CD4-positive, alpha-beta T cell treated with Interleukin-6 at 100 ng/mL for 8 hours (primary cell): Measurements from ENCODE around the gene PSME3.

Source experiments
- DNase-seq: peaks from one replicate; pipeline ENCODE4 v3.0.0-alpha.2; 2020; ENCODE audit warnings: mixed read lengths, low spot score

Gene PSME3

GRCh38 chr17:42817866-42818265, 15.3 kb upstream of the PSME3 start:
- no peak for DNase-seq

GRCh38 chr17:42818379-42818778, 14.8 kb upstream of the PSME3 start:
- no peak for DNase-seq

GRCh38 chr17:42819939-42820535, 13.2 kb upstream of the PSME3 start:
- DNase-seq = peak; percentile 50

GRCh38 chr17:42821176-42821575, 12.0 kb upstream of the PSME3 start:
- no peak for DNase-seq

GRCh38 chr17:42827472-42827871, 5.7 kb upstream of the PSME3 start:
- DNase-seq = no peak

GRCh38 chr17:42830971-42831370, 2.2 kb upstream of the PSME3 start:
- no peak for DNase-seq

GRCh38 chr17:42832213-42832933, 824 bp upstream of the PSME3 start:
- DNase-seq = no peak

GRCh38 chr17:42833767-42834422, 698 bp downstream of the PSME3 start:
- DNase-seq = no peak

GRCh38 chr17:42835732-42836131, 2.5 kb downstream of the PSME3 start:
- no peak for DNase-seq

- no peak for DNase-seq
Observed at GRCh38 chr17:42841975-42842685, 8.9 kb downstream of the PSME3 start.

- peak; percentile 8 for DNase-seq
Observed at GRCh38 chr17:42843358-42843934, 10.2 kb downstream of the PSME3 start.

GRCh38 chr17:42844271-42844670, 11.1 kb downstream of the PSME3 start, which contains the start of gene AOC2:
TSS of gene AOC2 (plus strand) at chr17:42844580. CDS start at chr17:42844627, 47 bp downstream.
- no peak for DNase-seq

- DNase-seq = no peak
Observed at GRCh38 chr17:42844761-42845555, 11.8 kb downstream of the PSME3 start.

- DNase-seq = no peak
Observed at GRCh38 chr17:42845556-42845917, 12.3 kb downstream of the PSME3 start.

GRCh38 chr17:42845918-42846593, 12.9 kb downstream of the PSME3 start:
- DNase-seq = no peak

GRCh38 chr17:42846594-42847280, 13.5 kb downstream of the PSME3 start:
- DNase-seq = no peak

- no peak for DNase-seq
Observed at GRCh38 chr17:42848093-42848492, 14.9 kb downstream of the PSME3 start.

GRCh38 chr17:42849031-42849430, 15.8 kb downstream of the PSME3 start:
- no peak for DNase-seq

GRCh38 chr17:42849451-42850181, 16.4 kb downstream of the PSME3 start:
- no peak for DNase-seq

GRCh38 chr17:42850954-42851353, 17.8 kb downstream of the PSME3 start, which contains the start of gene AOC3:
TSS of gene AOC3 (plus strand) at chr17:42851199. CDS start at chr17:42851344, 145 bp downstream.
- DNase-seq = no peak
